HG03457 (cell line): ENCODE data around the gene GRAP2.

Experiments
- ATAC-seq: cut with Tn5 transposase; IDR thresholded peaks from one replicate; pipeline ENCODE4 v1.9.1; 2021; ENCODE audit warnings: moderate number of reproducible peaks; ENCODE audit not compliant: unreplicated experiment

The GRAP2 gene

DNA sequence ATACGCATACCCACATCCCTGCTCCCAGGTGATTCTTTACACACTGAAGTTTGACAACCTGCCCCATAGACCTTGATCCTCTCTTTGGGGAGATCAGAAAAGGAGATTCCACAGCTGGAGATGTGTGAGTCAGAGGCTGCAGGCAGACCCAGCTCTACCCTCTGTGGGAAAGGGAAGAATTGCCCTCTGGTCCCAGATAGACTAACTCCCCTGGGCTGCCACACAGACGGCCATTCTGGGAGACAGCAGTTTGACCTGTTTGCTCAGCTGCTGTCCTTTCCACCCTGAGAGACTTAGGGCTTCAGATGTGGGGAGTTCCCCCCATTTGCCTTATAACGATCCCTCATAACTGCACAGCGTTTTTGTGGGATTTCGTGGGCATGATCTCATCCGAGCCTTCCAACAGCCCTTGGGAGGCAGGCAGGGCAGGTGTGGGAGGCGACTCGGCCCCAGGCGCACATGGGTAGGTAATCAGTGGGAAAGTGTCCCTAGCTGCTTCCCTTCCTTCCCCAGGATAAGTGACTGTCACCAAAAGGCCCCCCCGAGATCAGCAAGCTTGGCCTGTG lies 107.9 kb downstream of the GRAP2 start:
- ATAC-seq: no peak

DNA sequence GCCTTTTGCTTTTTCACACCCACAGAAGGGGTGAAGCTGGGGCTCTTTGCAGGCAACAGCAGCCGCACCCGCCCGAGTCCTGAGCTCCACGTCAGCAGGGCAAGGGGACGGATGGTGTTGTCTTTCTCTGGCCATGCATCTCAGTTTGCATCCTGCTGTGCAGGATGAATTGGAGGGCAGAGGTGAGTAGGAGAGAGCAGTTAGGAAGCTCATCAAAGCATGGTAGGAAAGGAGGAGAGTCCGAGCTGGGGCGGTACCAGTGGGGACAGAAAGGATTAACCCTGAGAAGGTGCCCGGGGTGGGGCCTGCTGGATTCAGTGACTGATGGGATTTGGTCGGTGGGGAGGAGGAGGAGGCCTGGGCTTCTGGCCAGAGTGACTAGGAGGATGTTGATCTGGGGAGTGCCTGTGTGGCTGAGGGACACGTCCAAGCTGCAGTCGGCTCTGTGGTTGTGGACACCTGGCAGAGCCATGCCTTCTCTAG lies 108.4 kb downstream of the GRAP2 start:
- no peak for ATAC-seq

DNA sequence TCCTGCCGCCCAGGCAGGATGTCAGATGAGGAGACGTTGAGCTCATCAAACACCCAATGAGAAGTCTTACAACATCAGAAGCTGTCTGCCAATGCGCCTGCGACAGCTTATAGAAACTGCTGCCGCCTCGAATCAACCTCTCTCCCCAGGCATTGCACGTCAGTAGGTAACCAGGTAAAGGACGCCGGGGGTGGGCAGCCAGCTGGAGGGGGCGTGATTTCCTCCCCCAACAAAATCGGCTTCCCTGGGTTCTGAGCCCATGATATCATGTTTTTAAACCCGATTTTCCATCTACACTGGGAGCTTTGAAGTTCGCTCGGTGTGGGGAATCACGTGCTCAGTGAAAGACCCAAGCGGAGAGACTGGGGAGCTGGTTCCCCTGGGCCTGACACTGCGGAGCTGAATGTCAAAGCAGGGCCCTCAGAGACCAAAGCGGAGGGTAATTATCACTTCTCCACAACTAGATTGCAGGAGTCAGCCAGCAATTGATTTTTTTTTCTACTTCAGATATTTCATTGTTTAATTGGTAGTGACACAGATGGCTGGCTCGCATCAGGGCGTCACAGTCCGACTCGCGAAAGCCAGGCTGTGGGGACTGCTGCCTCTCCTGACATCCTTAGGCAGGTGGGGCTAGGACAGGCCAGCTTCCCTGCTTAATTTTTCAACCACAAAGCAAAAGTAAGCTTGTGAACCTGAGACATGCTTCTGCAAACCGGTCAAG lies 109.2 kb downstream of the GRAP2 start:
- no peak for ATAC-seq

DNA sequence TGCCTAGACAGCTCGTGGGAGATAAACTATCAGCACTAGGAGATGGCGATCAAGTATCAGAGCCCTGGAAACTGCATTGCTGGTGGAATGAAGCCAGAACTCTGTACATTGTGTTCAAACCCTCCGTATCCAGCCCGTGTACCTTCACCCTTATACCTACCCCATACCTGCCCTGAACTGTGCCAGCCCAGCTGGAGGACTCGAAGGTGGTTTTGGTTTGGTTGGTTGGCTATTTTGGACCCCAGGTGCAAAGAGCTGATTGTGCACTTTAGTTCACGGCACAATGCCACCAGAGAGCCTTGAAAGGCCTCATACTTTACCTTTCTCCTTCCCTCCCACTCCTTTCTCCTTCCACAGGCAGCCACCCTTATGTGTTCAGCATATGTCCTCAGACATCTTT lies 109.9 kb downstream of the GRAP2 start:
- no peak for ATAC-seq

DNA sequence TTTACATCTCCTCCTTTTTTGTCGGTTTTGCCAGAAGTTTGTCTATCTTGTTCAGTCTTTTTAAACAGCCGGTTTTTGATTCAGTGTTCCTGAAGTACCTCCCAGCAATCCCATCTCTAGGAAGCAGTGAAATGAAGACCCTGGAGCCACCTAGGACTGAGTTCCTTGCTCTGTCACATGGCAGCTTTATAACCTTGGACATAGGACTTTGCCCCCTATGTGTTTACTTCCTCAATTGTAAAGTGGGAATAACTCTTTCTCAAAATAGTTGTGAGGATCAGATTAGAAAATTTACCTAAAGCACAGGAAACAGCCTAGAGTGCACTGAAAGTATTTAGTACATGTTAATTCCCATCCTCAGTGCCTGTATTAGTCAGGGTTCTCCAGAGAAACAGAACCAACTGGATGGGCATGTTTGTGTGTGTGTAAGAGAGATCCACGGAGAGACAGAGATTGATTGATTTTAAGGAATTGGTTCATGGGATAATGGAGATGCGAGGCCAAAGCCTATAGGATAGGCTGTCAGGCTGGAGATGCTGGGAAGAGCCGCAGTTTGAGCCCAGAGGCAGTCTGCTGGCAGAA lies 113.9 kb downstream of the GRAP2 start:
- ATAC-seq: no peak

DNA sequence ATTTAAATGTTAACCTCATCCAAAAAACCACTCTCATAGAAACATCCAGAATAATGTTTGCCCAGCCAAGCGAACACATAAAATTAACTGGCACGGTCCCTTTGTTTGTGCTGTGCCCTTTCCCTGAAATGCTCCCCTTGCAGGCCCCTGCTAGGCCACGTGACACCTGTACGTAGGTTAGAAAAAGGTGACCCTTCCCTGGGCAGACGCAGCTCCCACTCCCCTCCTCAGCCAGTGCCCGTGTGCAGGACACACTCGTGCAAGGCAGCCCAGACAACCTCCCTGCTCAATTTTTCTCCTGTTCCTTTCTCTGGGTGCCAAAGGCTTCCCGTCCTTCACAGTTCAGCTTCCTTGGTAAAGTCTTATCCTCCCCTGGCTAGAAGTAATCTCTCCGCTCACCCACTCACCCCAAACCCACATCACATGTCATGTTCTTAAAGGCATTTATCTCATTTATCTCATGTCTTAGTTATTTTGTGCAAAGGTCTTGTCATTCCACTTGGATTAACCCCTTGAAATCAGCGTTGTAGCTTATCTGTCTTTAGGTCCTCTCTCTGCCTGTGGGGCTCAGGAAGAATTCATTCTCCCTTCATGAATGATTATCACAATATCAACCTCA lies 114.6 kb downstream of the GRAP2 start:
- ATAC-seq: no peak

DNA sequence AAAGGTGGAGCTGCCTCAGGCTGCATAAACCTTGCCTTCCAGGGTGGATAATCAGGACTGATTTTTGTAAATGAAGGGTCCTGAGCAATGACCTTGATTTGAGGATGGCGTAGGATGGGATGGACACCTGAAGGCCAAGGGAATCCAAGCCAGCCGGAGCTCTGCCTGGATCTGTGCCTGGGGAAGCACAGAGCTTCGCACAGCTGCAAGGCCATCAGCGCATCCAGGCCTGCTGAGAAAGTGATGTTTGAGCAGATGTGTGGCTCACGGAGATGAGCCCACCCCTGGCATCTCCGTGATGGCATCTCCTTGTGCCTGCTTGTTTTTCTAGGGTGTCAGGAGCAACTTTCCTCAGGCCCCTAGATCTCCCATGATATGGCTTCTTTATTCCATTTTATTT lies 117.2 kb downstream of the GRAP2 start:
- ATAC-seq: no peak

DNA sequence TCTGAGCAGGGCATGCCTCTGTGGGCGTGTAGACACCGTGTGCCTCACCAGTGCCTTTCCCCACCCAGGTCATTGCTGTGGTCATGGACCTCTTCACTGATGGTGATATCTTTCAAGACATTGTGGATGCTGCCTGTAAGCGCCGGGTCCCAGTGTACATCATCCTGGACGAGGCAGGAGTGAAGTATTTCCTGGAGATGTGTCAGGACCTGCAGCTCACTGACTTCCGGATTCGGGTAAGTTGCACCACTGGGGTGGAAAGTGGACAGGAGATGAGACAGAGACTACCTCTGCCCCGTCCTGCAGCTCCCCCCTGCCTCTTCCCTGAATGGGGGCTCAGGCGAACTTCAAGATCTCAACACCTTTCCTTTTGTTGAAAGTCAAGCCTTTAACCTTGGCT lies 118.2 kb downstream of the GRAP2 start:
- no peak for ATAC-seq

DNA sequence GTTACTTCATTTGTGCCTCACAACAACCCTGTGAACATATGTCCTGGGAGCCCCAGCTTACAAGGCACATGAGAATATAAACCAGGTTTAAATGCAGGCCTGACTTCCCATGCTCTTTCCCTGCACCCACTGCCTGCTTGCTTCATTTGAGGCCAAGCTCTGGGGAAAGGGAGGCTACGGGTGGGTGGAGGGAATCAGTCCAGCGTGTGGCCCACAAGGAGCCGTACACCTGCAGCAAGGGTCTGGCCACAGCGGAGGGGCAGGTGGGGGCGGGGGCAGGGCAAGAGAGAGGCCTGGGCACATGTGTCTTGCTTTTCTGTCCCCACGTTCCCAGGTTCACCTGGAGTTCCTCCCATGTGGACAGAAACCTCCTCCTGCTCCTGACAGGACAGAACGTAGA lies 120.1 kb downstream of the GRAP2 start:
- no peak for ATAC-seq

DNA sequence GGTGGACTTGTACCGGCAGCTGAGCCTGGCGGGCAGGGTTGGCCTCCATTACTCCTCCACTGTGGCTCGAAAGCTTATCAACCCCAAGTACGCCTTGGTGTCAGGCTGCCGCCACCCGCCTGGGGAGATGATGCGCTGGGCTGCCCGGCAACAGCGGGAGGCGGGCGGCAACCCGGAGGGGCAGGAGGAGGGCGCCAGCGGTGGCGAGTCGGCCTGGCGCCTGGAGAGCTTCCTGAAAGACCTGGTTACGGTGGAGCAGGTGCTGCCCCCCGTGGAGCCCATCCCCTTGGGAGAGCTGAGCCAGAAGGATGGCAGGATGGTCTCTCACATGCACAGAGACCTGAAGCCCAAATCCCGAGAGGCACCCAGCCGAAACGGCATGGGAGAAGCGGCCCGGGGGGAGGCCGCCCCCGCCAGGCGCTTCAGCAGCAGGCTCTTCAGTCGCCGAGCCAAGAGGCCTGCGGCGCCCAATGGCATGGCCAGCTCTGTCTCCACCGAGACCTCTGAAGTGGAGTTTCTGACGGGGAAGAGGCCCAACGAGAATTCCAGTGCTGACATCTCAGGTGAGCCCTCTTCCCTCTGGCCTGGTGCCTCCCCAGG lies 120.6 kb downstream of the GRAP2 start:
- ATAC-seq: no peak

DNA sequence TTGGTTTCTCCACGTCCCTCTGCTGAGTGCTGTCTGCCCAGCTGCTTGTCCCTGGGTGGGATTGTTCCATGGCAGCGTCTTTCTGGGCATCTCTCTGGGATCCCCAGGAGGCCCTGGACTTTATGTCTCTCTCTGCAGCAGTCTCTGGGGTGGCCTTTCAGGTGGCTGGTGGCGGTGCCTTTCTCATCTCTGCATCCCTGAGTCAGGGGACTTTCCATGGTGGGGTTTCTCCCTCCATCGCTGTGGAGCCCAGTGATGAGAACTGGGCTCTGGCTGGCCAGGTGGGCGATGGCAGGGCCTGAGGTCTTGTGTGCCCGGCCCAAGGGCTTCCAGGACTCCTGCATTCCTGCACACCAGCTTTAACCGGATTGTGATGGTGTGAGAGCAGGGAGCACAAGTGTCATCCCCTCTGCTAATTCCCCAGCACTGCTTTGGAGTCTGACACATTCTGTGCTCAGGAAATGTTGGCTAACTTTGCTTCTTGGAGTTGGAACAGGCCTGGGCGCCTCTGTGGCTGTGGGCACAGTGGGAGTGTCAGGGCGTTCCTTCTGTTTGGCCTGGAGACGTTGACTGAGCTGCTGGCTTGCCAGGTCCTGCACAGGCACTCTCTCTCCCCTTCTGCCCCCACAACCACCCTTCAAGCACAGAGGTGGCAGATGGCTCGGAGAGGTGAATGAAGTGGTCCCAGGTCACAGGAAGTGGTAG lies 121.8 kb downstream of the GRAP2 start:
- ATAC-seq: no peak
